Sigmoid colon (tissue), 4 donors: ENCODE data around the gene GREB1.

Experiments
- POLR2A ChIP-seq, 2 donors: fragments of 450-650 bp; IDR thresholded peaks; one replicate each; pipeline ENCODE4 v1.6.1; 2016; ENCODE audit warnings: antibody characterized with exemption in 2 of 2, mild to moderate bottlenecking in 2 of 2, moderate library complexity in 2 of 2
- POLR2AphosphoS5 ChIP-seq, 4 donors: sonication (generic); formaldehyde crosslinking; IDR thresholded peaks; one replicate each; pipeline ENCODE4 v1.6.1; 2017; ENCODE audit warnings: antibody characterized with exemption in 4 of 4
- TF ChIP-seq, protein P1 (sequence below), 4 experiments: fragments of 450-650 bp in 3 of 4; fragments of 200-600 bp in 1 of 4; IDR thresholded peaks; one replicate each; pipeline ENCODE4 v1.5.1; 2016 to 2019; ENCODE audit warnings: antibody characterized with exemption in 4 of 4, mild to moderate bottlenecking in 3 of 4, moderate library complexity in 2 of 4

DNA sequence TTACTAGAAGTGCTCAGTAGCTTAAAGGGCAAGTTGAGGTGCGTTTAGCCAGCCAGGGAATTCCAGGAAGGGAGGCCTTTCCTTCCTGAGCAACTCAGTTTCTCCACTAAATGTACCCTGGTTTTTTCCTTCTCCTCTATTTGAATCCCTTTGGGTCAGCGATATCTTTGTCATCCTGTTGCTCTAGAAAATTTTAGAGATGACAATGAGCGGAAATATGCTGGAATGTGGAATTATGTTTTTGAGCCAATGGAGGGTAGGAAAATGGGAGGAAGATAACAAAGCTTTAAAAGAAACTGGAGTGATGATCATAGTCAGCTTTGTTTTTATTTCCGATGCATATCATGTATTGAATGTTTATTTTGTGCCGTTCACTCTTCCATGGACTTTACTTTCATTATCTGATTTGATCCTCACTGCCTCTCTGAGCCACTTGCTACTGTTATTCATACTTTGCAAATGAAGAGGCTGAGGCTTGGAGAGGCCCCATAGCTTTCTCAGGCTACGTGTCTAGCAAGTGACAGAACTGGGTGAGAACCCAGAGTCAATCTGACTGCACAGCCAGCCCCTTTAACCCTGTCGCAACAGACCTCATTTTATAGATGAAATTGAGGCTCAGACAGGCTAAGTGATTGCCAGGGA lies 68.8 kb downstream of the GREB1 start:
- TF ChIP-seq, protein P1, sequence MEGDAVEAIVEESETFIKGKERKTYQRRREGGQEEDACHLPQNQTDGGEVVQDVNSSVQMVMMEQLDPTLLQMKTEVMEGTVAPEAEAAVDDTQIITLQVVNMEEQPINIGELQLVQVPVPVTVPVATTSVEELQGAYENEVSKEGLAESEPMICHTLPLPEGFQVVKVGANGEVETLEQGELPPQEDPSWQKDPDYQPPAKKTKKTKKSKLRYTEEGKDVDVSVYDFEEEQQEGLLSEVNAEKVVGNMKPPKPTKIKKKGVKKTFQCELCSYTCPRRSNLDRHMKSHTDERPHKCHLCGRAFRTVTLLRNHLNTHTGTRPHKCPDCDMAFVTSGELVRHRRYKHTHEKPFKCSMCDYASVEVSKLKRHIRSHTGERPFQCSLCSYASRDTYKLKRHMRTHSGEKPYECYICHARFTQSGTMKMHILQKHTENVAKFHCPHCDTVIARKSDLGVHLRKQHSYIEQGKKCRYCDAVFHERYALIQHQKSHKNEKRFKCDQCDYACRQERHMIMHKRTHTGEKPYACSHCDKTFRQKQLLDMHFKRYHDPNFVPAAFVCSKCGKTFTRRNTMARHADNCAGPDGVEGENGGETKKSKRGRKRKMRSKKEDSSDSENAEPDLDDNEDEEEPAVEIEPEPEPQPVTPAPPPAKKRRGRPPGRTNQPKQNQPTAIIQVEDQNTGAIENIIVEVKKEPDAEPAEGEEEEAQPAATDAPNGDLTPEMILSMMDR (IDR thresholded peaks at IDR 0.05) = no peak
- TF ChIP-seq POLR2A (IDR thresholded peaks at IDR 0.05) (no peak), POLR2AphosphoS5 (IDR thresholded peaks at IDR 0.05) (no peak)
